Kidney (tissue), 14 donors: Measurements from ENCODE around the gene GPR87. TPM values are rescaled to one million over a fixed set of nuclear protein-coding genes. Genes with fewer than 3 reads are reported as not detected.

Experiments
- DNase-seq, 5 donors: peaks; one replicate each; pipeline ENCODE4 v3.0.0-alpha.2; 2013 to 2020
- FAIRE-seq: peaks from 2 replicates; lab custom pipeline; 2012; peaks lifted over from hg19 to GRCh38; lab: Jason Lieb, UNC
- H3K27ac ChIP-seq, 2 donors: one replicate each; pipeline ENCODE4 v1.7.0; 2013; ENCODE audit warnings: low read depth in 2 of 2, low read length in 2 of 2, inconsistent platforms in 1 of 2
- H3K27me3 ChIP-seq: one replicate; pipeline ENCODE4 v1.7.1; 2013; ENCODE audit warnings: low read length, inconsistent platforms; ENCODE audit not compliant: control insufficient read depth, insufficient read depth
- H3K36me3 ChIP-seq, 3 donors: one replicate each; pipeline versions ENCODE4 v1.7.0 to v1.7.1; 2013; ENCODE audit warnings: low read length in 3 of 3, control low read depth in 1 of 3, inconsistent platforms in 1 of 3; ENCODE audit not compliant: insufficient read depth in 3 of 3, control insufficient read depth in 2 of 3
- H3K4me1 ChIP-seq, 3 donors: one replicate each; pipeline versions ENCODE4 v1.7.0 to v1.7.1; 2013; ENCODE audit warnings: low read length in 3 of 3, inconsistent platforms in 1 of 3, low read depth in 1 of 3; ENCODE audit not compliant: control insufficient read depth in 2 of 3, insufficient read depth in 2 of 3
- H3K4me3 ChIP-seq, 3 donors: one replicate each; pipeline versions ENCODE4 v1.7.0 to v1.8.1; 2013; ENCODE audit warnings: low read length in 3 of 3, control low read depth in 1 of 3, inconsistent platforms in 1 of 3
- H3K9ac ChIP-seq, 3 donors: one replicate each; pipeline versions ENCODE4 v1.7.0 to v1.7.1; 2013; ENCODE audit warnings: low read length in 3 of 3, control low read depth in 1 of 3, inconsistent platforms in 1 of 3
- H3K9me3 ChIP-seq, 3 donors: one replicate each; pipeline versions ENCODE4 v1.7.0 to v1.7.1; 2013; ENCODE audit warnings: low read length in 3 of 3, control low read depth in 1 of 3, inconsistent platforms in 1 of 3; ENCODE audit not compliant: control insufficient read depth in 2 of 3, insufficient read depth in 1 of 3
- intact Hi-C: fragments of 100-400 bp; cut with DNase I; formaldehyde crosslinking; loops from one replicate; pipeline ENCODE4 v1.11.1; 2022
- polyA plus RNA-seq: library from polyadenylated mRNA; stranded (reverse); fragments of 350-450 nt; fragmentation: Illumina TruSeq; extraction: RNeasy Lipid Tissue Mini Kit (QIAGEN cat#74804); gene quantifications from one replicate; pipeline ENCODE4 v1.2.3, GENCODE V29; 2014; ENCODE audit warnings: low read depth, low replicate concordance; ENCODE audit not compliant: insufficient read depth
- total RNA-seq: library from RNA; stranded (reverse); fragmentation: NEBNext Ultra II Directional; extraction: Animal tissue kit (Norgen Biotek cat#: 25700); gene quantifications from one replicate; pipeline ENCODE4 v1.2.1, GENCODE V29; 2021
- TF ChIP-seq, protein P1 (sequence below): IDR thresholded peaks from 3 replicates; pipeline ENCODE4 v1.5.1; 2012; ENCODE audit warnings: mild to moderate bottlenecking, moderate library complexity, borderline replicate concordance; ENCODE audit not compliant: insufficient read depth; ENCODE audit errors: extremely low read depth
- donor health status: control.
- donor health status: control.
- donor health status: control.
- donor health status: control.
- donor health status: control.
- donor health status: DM: yes; HTN: yes; CAD: no.
- donor health status: Normal renal cell carcinoma (clear cell type).

The GPR87 gene
- total and polyA plus RNA-seq, 2 donors from 2014 or later, result 0.72 TPM; not detected in 1

- FAIRE-seq, result no peak
- Histone ChIP-seq H3K36me3 (no peaks in the 10 kb centered on the region), H3K9ac (no peak overlapping the region), H3K27me3 (no peaks in the 10 kb centered on the region), H3K4me3 (no peak overlapping the region), H3K9me3 (no peaks in the 10 kb centered on the region), H3K4me1 (peaks cover 0 to 4% (median 0%) of the 10 kb centered on the region in 3 donors), H3K27ac (no peak overlapping the region)
- intact Hi-C loops, result no loop called here
- no peak for DNase-seq
- TF ChIP-seq, protein P1, sequence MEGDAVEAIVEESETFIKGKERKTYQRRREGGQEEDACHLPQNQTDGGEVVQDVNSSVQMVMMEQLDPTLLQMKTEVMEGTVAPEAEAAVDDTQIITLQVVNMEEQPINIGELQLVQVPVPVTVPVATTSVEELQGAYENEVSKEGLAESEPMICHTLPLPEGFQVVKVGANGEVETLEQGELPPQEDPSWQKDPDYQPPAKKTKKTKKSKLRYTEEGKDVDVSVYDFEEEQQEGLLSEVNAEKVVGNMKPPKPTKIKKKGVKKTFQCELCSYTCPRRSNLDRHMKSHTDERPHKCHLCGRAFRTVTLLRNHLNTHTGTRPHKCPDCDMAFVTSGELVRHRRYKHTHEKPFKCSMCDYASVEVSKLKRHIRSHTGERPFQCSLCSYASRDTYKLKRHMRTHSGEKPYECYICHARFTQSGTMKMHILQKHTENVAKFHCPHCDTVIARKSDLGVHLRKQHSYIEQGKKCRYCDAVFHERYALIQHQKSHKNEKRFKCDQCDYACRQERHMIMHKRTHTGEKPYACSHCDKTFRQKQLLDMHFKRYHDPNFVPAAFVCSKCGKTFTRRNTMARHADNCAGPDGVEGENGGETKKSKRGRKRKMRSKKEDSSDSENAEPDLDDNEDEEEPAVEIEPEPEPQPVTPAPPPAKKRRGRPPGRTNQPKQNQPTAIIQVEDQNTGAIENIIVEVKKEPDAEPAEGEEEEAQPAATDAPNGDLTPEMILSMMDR, result no peak
These were observed 34.8 kb downstream of the GPR87 start for GRCh38 chr3:151281671-151282324.

GRCh38 chr3:151278230-151278629, 38.4 kb downstream of the GPR87 start, which contains the start of gene P2RY14:
TSS of gene P2RY14 (minus strand) at chr3:151278542. CDS start at chr3:151214316, 64,226 bp downstream.
- Histone ChIP-seq H3K9me3 (no peaks in the 10 kb centered on the region), H3K4me3 (no peak within 1 kb of the TSS), H3K27me3 (no peaks in the 10 kb centered on the region), H3K4me1 (no peaks in the 10 kb centered on the region), H3K9ac (no peak within 1 kb of the TSS), H3K27ac (no peak within 1 kb of the TSS), H3K36me3 (no peaks in the 10 kb centered on the region)
- TF ChIP-seq, protein P1, result no peak
- FAIRE-seq (no peak), DNase-seq (no peak)
- intact Hi-C loops, result no loop called here

- FAIRE-seq (no peak), DNase-seq (no peak)
- Histone ChIP-seq H3K27ac (no peak overlapping the region), H3K36me3 (no peaks in the 10 kb centered on the region), H3K4me3 (no peak overlapping the region), H3K4me1 (no peaks in the 10 kb centered on the region), H3K27me3 (no peaks in the 10 kb centered on the region), H3K9me3 (no peaks in the 10 kb centered on the region), H3K9ac (no peak overlapping the region)
- TF ChIP-seq, protein P1, result no peak
- intact Hi-C loops, result no loop called here
These were observed 40.0 kb downstream of the GPR87 start for GRCh38 chr3:151276687-151277042.
